ENCODE results near the gene KRTAP15-1. TPM values are rescaled to one million over a fixed set of nuclear protein-coding genes. Genes with fewer than 3 reads are reported as not detected.

The KRTAP15-1 gene
- total and polyA plus RNA-seq, 10 donors: not detected

GRCh38 chr21:30447056-30447455 is 7.0 kb downstream of the KRTAP15-1 start:
- intact Hi-C loops (cut with DNase I; ENCODE audit: low total_unique reads): no loop called here
- H3K27me3 ChIP-seq (replicated peaks in 1 of 7): no peaks in the 10 kb centered on the region
- DNase-seq: no peak
- WGBS, 5 donors: 8 to 15% (median 11%) methylated on average over 4 of the region's 4 CpGs
- TF ChIP-seq POLR2AphosphoS5 (IDR thresholded peaks at IDR 0.05) (no peak), POLR2A (IDR thresholded peaks at IDR 0.05) (no peak)
- TF ChIP-seq, protein P1, sequence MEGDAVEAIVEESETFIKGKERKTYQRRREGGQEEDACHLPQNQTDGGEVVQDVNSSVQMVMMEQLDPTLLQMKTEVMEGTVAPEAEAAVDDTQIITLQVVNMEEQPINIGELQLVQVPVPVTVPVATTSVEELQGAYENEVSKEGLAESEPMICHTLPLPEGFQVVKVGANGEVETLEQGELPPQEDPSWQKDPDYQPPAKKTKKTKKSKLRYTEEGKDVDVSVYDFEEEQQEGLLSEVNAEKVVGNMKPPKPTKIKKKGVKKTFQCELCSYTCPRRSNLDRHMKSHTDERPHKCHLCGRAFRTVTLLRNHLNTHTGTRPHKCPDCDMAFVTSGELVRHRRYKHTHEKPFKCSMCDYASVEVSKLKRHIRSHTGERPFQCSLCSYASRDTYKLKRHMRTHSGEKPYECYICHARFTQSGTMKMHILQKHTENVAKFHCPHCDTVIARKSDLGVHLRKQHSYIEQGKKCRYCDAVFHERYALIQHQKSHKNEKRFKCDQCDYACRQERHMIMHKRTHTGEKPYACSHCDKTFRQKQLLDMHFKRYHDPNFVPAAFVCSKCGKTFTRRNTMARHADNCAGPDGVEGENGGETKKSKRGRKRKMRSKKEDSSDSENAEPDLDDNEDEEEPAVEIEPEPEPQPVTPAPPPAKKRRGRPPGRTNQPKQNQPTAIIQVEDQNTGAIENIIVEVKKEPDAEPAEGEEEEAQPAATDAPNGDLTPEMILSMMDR (IDR thresholded peaks at IDR 0.05 in 8 of 11, conservative IDR thresholded peaks at IDR 0.05 in 3 of 11): no peak
- no peaks in the 10 kb centered on the region for H3K4me1 ChIP-seq
- H3K9me3 ChIP-seq: no peaks in the 10 kb centered on the region
- H3K4me3 ChIP-seq: no peak overlapping the region
- no peaks in the 10 kb centered on the region for H3K36me3 ChIP-seq
- no peak overlapping the region for H3K27ac ChIP-seq

GRCh38 chr21:30448514-30448913 is 8.4 kb downstream of the KRTAP15-1 start:
- intact Hi-C loops (cut with DNase I; ENCODE audit: low total_unique reads): no loop called here
- H3K27me3 ChIP-seq (replicated peaks in 1 of 7): no peaks in the 10 kb centered on the region
- no peak overlapping the region for H3K4me3 ChIP-seq
- no peaks in the 10 kb centered on the region for H3K36me3 ChIP-seq
- no peak for DNase-seq
- no peaks in the 10 kb centered on the region for H3K4me1 ChIP-seq
- WGBS, 5 donors: 83 to 94% (median 83%) methylated on average over 3 of the region's 3 CpGs
- no peak overlapping the region for H3K27ac ChIP-seq
- TF ChIP-seq POLR2AphosphoS5 (IDR thresholded peaks at IDR 0.05) (no peak), POLR2A (IDR thresholded peaks at IDR 0.05) (no peak)
- TF ChIP-seq, protein P1 (IDR thresholded peaks at IDR 0.05 in 8 of 11, conservative IDR thresholded peaks at IDR 0.05 in 3 of 11): no peak
- no peaks in the 10 kb centered on the region for H3K9me3 ChIP-seq

- intact Hi-C loops (cut with DNase I; ENCODE audit: low total_unique reads): no loop called here
- no peak overlapping the region for H3K4me3 ChIP-seq
- no peak for DNase-seq
- H3K36me3 ChIP-seq: no peaks in the 10 kb centered on the region
- H3K9me3 ChIP-seq: no peaks in the 10 kb centered on the region
- H3K27me3 ChIP-seq (replicated peaks in 1 of 7): no peaks in the 10 kb centered on the region
- H3K4me1 ChIP-seq: no peaks in the 10 kb centered on the region
- H3K27ac ChIP-seq: no peak overlapping the region
- TF ChIP-seq, protein P1 (IDR thresholded peaks at IDR 0.05 in 8 of 11, conservative IDR thresholded peaks at IDR 0.05 in 3 of 11): peak in 1 of 11 experiments; percentile 19
- TF ChIP-seq POLR2A (IDR thresholded peaks at IDR 0.05): no peak
- no peak for TF ChIP-seq POLR2AphosphoS5 (IDR thresholded peaks at IDR 0.05)
- WGBS, 5 donors: 38 to 68% (median 52%) methylated on average over 3 of the region's 3 CpGs
Observed at GRCh38 chr21:30463713-30464112, 23.6 kb downstream of the KRTAP15-1 start.

- intact Hi-C loops (cut with DNase I; ENCODE audit: low total_unique reads): no loop called here
- TF ChIP-seq POLR2A (IDR thresholded peaks at IDR 0.05): no peak
- TF ChIP-seq, protein P1 (IDR thresholded peaks at IDR 0.05 in 8 of 11, conservative IDR thresholded peaks at IDR 0.05 in 3 of 11): no peak
- no peak for TF ChIP-seq POLR2AphosphoS5 (IDR thresholded peaks at IDR 0.05)
- Histone ChIP-seq H3K36me3 (no peaks in the 10 kb centered on the region), H3K4me3 (no peak overlapping the region), H3K27ac (no peak overlapping the region), H3K27me3 (replicated peaks in 1 of 7) (no peaks in the 10 kb centered on the region), H3K4me1 (no peaks in the 10 kb centered on the region), H3K9me3 (no peaks in the 10 kb centered on the region)
- 48 to 64% (median 63%) methylated on average over 6 of the region's 6 CpGs for WGBS, 5 donors
- DNase-seq: no peak
Observed at GRCh38 chr21:30468900-30469714, 29.0 kb downstream of the KRTAP15-1 start.
